ENCODE data around the gene TBC1D20. TPM values are rescaled to one million over a fixed set of nuclear protein-coding genes. Genes with fewer than 3 reads are reported as not detected.
"Not testable (repeated sequence)": the region's sequence is repeated elsewhere in the genome, so short reads cannot be mapped to it uniquely, and the experiment has no call there.

Gene TBC1D20
- total and polyA plus RNA-seq, 2 experiments from 2014 or later: 4.8 to 15.0 TPM

GRCh38 chr20:387520-387919, 74.8 kb downstream of the TBC1D20 start:
- Mint-ChIP-seq H3K36me3 (ENCODE audit: low read depth) (peaks cover 54% of the 10 kb centered on the region), H3K27ac (no peak overlapping the region), H3K4me1 (peaks cover 8% of the 10 kb centered on the region; the same call in 2 of the 3 replicates), H3K9me3 (no peaks in the 10 kb centered on the region), H3K4me3 (no peak overlapping the region; the same call in 2 of the 3 replicates), H3K27me3 (ENCODE audit: insufficient read depth, low read depth, poor library complexity) (peaks cover 7% of the 10 kb centered on the region)
- H3K27me3 ChIP-seq (ENCODE audit: insufficient read depth): peaks cover 2% of the 10 kb centered on the region; the same call in 1 of the 2 replicates
- H3K4me1 ChIP-seq (ENCODE audit: insufficient read depth): no peaks in the 10 kb centered on the region
- no peak overlapping the region for H2AFZ ChIP-seq
- H4K20me1 ChIP-seq (replicated peaks; ENCODE audit: insufficient read depth): no peaks in the 10 kb centered on the region; the same call in 1 of the 2 replicates
- DNase-seq (ENCODE audit: low spot score) (no peak), ATAC-seq (no peak)
- TF ChIP-seq EZH2phosphoT487 (IDR thresholded peaks at IDR 0.05; ENCODE audit: unreplicated experiment): no peak
- TF ChIP-seq JUNB (IDR thresholded peaks at IDR 0.05; ENCODE audit: unreplicated experiment): no peak
- no peak for TF ChIP-seq ETS1 (IDR thresholded peaks at IDR 0.05)
- no peak for TF ChIP-seq STAT1 (IDR thresholded peaks at IDR 0.05; ENCODE audit: unreplicated experiment)
- no peak overlapping the region for H3K4me3 ChIP-seq
- no peak overlapping the region for H3K27ac ChIP-seq (ENCODE audit: low read depth)
- no peak overlapping the region for H3K4me2 ChIP-seq
- 0 out of 2 replicates have a peak, but pooled peaks cover 3% of the 10 kb centered on the region for H3K79me2 ChIP-seq (replicated peaks; ENCODE audit: insufficient read depth)
- no peaks in the 10 kb centered on the region; the same call in 1 of the 2 replicates for H3K36me3 ChIP-seq (ENCODE audit: insufficient read depth)
- peaks cover 2% of the 10 kb centered on the region; the same call in 1 of the 2 replicates for H3F3A ChIP-seq (replicated peaks; ENCODE audit: low read depth)
- H3K9me2 ChIP-seq (ENCODE audit: insufficient read depth): no peaks in the 10 kb centered on the region

GRCh38 chr20:386634-387033, 75.7 kb downstream of the TBC1D20 start:
- ATAC-seq; H3K4me2 ChIP-seq; H3K36me3 ChIP-seq (ENCODE audit: insufficient read depth): not testable (repeated sequence)

More at GRCh38 chr20:386634-387033, 75.7 kb downstream of the TBC1D20 start:
- not testable (repeated sequence) for H4K20me1 ChIP-seq (replicated peaks; ENCODE audit: insufficient read depth); H3K27me3 Mint-ChIP-seq (ENCODE audit: insufficient read depth, low read depth, poor library complexity); H2AFZ ChIP-seq; DNase-seq (ENCODE audit: low spot score); H3K4me1 Mint-ChIP-seq; H3K9me3 Mint-ChIP-seq; H3K27ac ChIP-seq (ENCODE audit: low read depth); H3F3A ChIP-seq (replicated peaks; ENCODE audit: low read depth); H3K79me2 ChIP-seq (replicated peaks; ENCODE audit: insufficient read depth); H3K4me3 ChIP-seq; H3K9me2 ChIP-seq (ENCODE audit: insufficient read depth); H3K4me1 ChIP-seq (ENCODE audit: insufficient read depth); H3K4me3 Mint-ChIP-seq; H3K27me3 ChIP-seq (ENCODE audit: insufficient read depth); H3K27ac Mint-ChIP-seq
- peaks cover 46% of the 10 kb centered on the region for H3K36me3 Mint-ChIP-seq (ENCODE audit: low read depth)

Small RNA genes within 50 kb of the gene (small RNA-seq; reads per million reads assigned to genes)
- not detected for gene RF00019 (ENCODE audit: low replicate concordance)

Other genes starting within 250 kb of the TBC1D20 start
- not detected in 2 replicates for gene DEFB129, start 235.3 kb downstream of the TBC1D20 start, total RNA-seq (2014; rRNA removed; shearing (Covaris generic))
- not detected in 2 replicates for gene DEFB129, start 235.3 kb downstream of the TBC1D20 start, polyA plus RNA-seq (2016; fragmentation: Nextera tagmentation; extraction: Ambion mirVana)
- not detected in 2 replicates for gene DEFB132, start 204.8 kb downstream of the TBC1D20 start, total RNA-seq (2014; rRNA removed; shearing (Covaris generic))
- not detected in 2 replicates for gene DEFB132, start 204.8 kb downstream of the TBC1D20 start, polyA plus RNA-seq (2016; fragmentation: Nextera tagmentation; extraction: Ambion mirVana)
- gene C20orf96, start 171.8 kb downstream of the TBC1D20 start, total RNA-seq (2014; rRNA removed; shearing (Covaris generic)): 14.6 and 17.8 TPM in 2 replicates
- 29.0 and 36.3 TPM in 2 replicates for gene C20orf96, start 171.8 kb downstream of the TBC1D20 start, polyA plus RNA-seq (2016; fragmentation: Nextera tagmentation; extraction: Ambion mirVana)
- gene ZCCHC3, start 165.0 kb downstream of the TBC1D20 start, total RNA-seq (2014; rRNA removed; shearing (Covaris generic)): 65.8 and 66.3 TPM in 2 replicates
- 26.5 and 31.3 TPM in 2 replicates for gene ZCCHC3, start 165.0 kb downstream of the TBC1D20 start, polyA plus RNA-seq (2016; fragmentation: Nextera tagmentation; extraction: Ambion mirVana)
- 29.0 and 32.0 TPM in 2 replicates for gene SOX12, start 137.0 kb downstream of the TBC1D20 start, total RNA-seq (2014; rRNA removed; shearing (Covaris generic))
- 14.1 and 16.1 TPM in 2 replicates for gene SOX12, start 137.0 kb downstream of the TBC1D20 start, polyA plus RNA-seq (2016; fragmentation: Nextera tagmentation; extraction: Ambion mirVana)
- 14.4 and 19.8 TPM in 2 replicates for gene NRSN2, start 115.4 kb downstream of the TBC1D20 start, total RNA-seq (2014; rRNA removed; shearing (Covaris generic))
- gene NRSN2, start 115.4 kb downstream of the TBC1D20 start, polyA plus RNA-seq (2016; fragmentation: Nextera tagmentation; extraction: Ambion mirVana): 17.9 and 23.2 TPM in 2 replicates
- 13.7 and 21.0 TPM in 2 replicates for gene TRIB3, start 81.8 kb downstream of the TBC1D20 start, total RNA-seq (2014; rRNA removed; shearing (Covaris generic))
- gene TRIB3, start 81.8 kb downstream of the TBC1D20 start, polyA plus RNA-seq (2016; fragmentation: Nextera tagmentation; extraction: Ambion mirVana): 5.8 and 6.9 TPM in 2 replicates
- 56.8 and 65.3 TPM in 2 replicates for gene RBCK1, start 54.2 kb downstream of the TBC1D20 start, total RNA-seq (2014; rRNA removed; shearing (Covaris generic))
- 46.5 and 52.6 TPM in 2 replicates for gene RBCK1, start 54.2 kb downstream of the TBC1D20 start, polyA plus RNA-seq (2016; fragmentation: Nextera tagmentation; extraction: Ambion mirVana)
- gene CSNK2A1, start 81.3 kb upstream of the TBC1D20 start, total RNA-seq (2014; rRNA removed; shearing (Covaris generic)): 244 and 252 TPM in 2 replicates
- gene CSNK2A1, start 81.3 kb upstream of the TBC1D20 start, polyA plus RNA-seq (2016; fragmentation: Nextera tagmentation; extraction: Ambion mirVana): 73.2 and 85.1 TPM in 2 replicates
- gene TCF15, start 147.8 kb upstream of the TBC1D20 start, total RNA-seq (2014; rRNA removed; shearing (Covaris generic)): 2.0 and 3.8 TPM in 2 replicates
- 4.0 and 4.2 TPM in 2 replicates for gene TCF15, start 147.8 kb upstream of the TBC1D20 start, polyA plus RNA-seq (2016; fragmentation: Nextera tagmentation; extraction: Ambion mirVana)
- gene SRXN1, start 190.7 kb upstream of the TBC1D20 start, total RNA-seq (2014; rRNA removed; shearing (Covaris generic)): 18.6 and 26.6 TPM in 2 replicates
- gene SRXN1, start 190.7 kb upstream of the TBC1D20 start, polyA plus RNA-seq (2016; fragmentation: Nextera tagmentation; extraction: Ambion mirVana): 8.0 and 8.4 TPM in 2 replicates
- 0.31 and 0.35 TPM in 2 replicates for gene SCRT2, start 213.3 kb upstream of the TBC1D20 start, total RNA-seq (2014; rRNA removed; shearing (Covaris generic))
- 0.28 TPM in 1 of 2 replicates, not detected in the other for gene SCRT2, start 213.3 kb upstream of the TBC1D20 start, polyA plus RNA-seq (2016; fragmentation: Nextera tagmentation; extraction: Ambion mirVana)

Data from GM23338 (cell line).